ENCODE data around the gene NEIL1.

DNA sequence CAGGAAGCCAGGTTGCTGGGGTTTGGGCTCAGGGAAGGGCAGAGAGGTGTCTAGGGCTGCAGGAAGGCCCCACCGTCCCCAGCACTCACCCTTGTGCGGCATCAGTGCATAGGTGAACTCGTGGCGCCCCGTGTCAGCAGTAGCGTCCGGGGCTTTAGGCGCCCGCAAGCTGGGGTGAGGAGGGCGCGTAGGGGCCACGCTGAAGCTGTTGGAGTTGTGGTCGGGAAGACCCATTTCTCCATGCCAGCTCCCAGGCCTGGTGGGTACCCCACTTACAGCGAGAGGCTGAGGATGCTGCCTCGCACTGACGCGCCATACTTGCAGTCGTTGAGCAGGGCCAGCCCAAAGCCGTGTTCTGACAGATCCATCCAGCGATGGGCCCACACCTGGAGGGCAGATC, 9.7 kb downstream of the NEIL1 start:
- TF ChIP-seq, protein P1, sequence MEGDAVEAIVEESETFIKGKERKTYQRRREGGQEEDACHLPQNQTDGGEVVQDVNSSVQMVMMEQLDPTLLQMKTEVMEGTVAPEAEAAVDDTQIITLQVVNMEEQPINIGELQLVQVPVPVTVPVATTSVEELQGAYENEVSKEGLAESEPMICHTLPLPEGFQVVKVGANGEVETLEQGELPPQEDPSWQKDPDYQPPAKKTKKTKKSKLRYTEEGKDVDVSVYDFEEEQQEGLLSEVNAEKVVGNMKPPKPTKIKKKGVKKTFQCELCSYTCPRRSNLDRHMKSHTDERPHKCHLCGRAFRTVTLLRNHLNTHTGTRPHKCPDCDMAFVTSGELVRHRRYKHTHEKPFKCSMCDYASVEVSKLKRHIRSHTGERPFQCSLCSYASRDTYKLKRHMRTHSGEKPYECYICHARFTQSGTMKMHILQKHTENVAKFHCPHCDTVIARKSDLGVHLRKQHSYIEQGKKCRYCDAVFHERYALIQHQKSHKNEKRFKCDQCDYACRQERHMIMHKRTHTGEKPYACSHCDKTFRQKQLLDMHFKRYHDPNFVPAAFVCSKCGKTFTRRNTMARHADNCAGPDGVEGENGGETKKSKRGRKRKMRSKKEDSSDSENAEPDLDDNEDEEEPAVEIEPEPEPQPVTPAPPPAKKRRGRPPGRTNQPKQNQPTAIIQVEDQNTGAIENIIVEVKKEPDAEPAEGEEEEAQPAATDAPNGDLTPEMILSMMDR (conservative IDR thresholded peaks at IDR 0.05 in 1 of 2, IDR thresholded peaks at IDR 0.05 in 1 of 2; ENCODE audit: low read depth in 1 of 2, low read length in 2 of 2): no peak
- TF ChIP-seq EZH2 (IDR thresholded peaks at IDR 0.05; ENCODE audit: low read length, missing control alignments): no peak

All from fibroblast of lung (primary cell).